K562 (cell line): ENCODE results near the gene VWA7. TPM values are rescaled to one million over a fixed set of nuclear protein-coding genes. Genes with fewer than 3 reads are reported as not detected.

ENCODE experiments used
- ATAC-seq: fragments of 200-7000 bp; cut with Tn5 transposase; 3 replicates; pipeline ENCODE4 v1.9.1; 2020; ENCODE audit warnings: moderate library complexity
- BruUV-seq: library from RNA; stranded (reverse); fragments of 400-500 nt; replicated peaks from 2 replicates; lab custom pipeline; 2021; lab: Mats Ljungman, UMichigan
- CTCF ChIA-PET: fragments of 300-600 bp; formaldehyde crosslinking; extraction: SDS; loops from one replicate; lab custom pipeline; 2021; ENCODE audit warnings: low intra/inter-chr PET ratio; lab: Yijun Ruan, JAX
- POLR2A ChIA-PET: fragments of 300-600, 350-650 bp; sonication (Branson Sonifier 250); formaldehyde crosslinking; extraction: SDS; loops from one replicate; lab custom pipeline; 2021; ENCODE audit warnings: antibody characterized with exemption, inconsistent platforms; lab: Yijun Ruan, JAX
- DNase-seq, 4 experiments: peaks; one replicate each; pipeline versions ENCODE4 v3.0.0 to v3.0.0-alpha.2; 2011 to 2018; ENCODE audit warnings: low spot score in 3 of 4, mixed read lengths in 3 of 4; ENCODE audit errors: extremely low read depth in 1 of 4
- FAIRE-seq: peaks from 2 replicates; lab custom pipeline; 2011; peaks lifted over from hg19 to GRCh38; lab: Jason Lieb, UNC
- H2AFZ ChIP-seq: 2 replicates; pipeline ENCODE4 v1.6.0; 2011; ENCODE audit warnings: low read depth, low read length, control low read depth, inconsistent platforms
- H3K27ac ChIP-seq: fragments of 200-600 bp; 3 replicates; pipeline ENCODE4 v1.8.0; 2011; ENCODE audit warnings: low read depth, mild to moderate bottlenecking, control low read depth, inconsistent platforms, low read length, moderate library complexity, mixed read lengths; ENCODE audit errors: extremely low read depth
- H3K27me3 ChIP-seq, 2 experiments: fragments of 300-600 bp in 1 of 2; 2 replicates in 1 of 2; 3 replicates in 1 of 2; pipeline versions ENCODE4 v1.6.0 to v1.8.0; 2011; ENCODE audit warnings: inconsistent platforms in 2 of 2, low read length in 2 of 2, mild to moderate bottlenecking in 1 of 2, mixed read lengths in 1 of 2, moderate library complexity in 1 of 2; ENCODE audit not compliant: control insufficient read depth in 2 of 2, insufficient read depth in 2 of 2
- H3K36me3 ChIP-seq: fragments of 300-600 bp; 3 replicates; pipeline ENCODE4 v1.8.0; 2011; ENCODE audit warnings: mild to moderate bottlenecking, low read length, inconsistent platforms; ENCODE audit not compliant: control insufficient read depth, insufficient read depth
- H3K4me1 ChIP-seq, 2 experiments: fragments of 200-600 bp in 1 of 2; replicated peaks in 1 of 2; 2 replicates in 1 of 2; 3 replicates in 1 of 2; pipeline versions ENCODE4 v1.5.1 to v1.8.0; 2011; ENCODE audit warnings: inconsistent platforms in 2 of 2, low read length in 2 of 2, mild to moderate bottlenecking in 1 of 2, mixed read lengths in 1 of 2, moderate library complexity in 1 of 2; ENCODE audit not compliant: control insufficient read depth in 2 of 2, insufficient read depth in 2 of 2
- H3K4me2 ChIP-seq: 2 replicates; pipeline ENCODE4 v1.6.1; 2011; ENCODE audit warnings: low read length, control low read depth, inconsistent platforms, mixed read lengths; ENCODE audit not compliant: insufficient read depth
- H3K4me3 ChIP-seq: fragments of 200-600 bp; sonication (generic), shearing (Covaris generic); 2 replicates; pipeline ENCODE4 v1.5.1; 2016; ENCODE audit warnings: control low read depth, inconsistent platforms
- H3K79me2 ChIP-seq: fragments of 200-600 bp; 3 replicates; pipeline ENCODE4 v1.8.0; 2011; ENCODE audit warnings: low read length, inconsistent platforms; ENCODE audit not compliant: control insufficient read depth, insufficient read depth
- H3K9ac ChIP-seq, 2 experiments: 2 replicates each; pipeline versions ENCODE4 v1.6.0 to v1.6.1; 2011; ENCODE audit warnings: low read depth in 2 of 2, low read length in 2 of 2, control low read depth in 1 of 2, inconsistent platforms in 1 of 2, mild to moderate bottlenecking in 1 of 2, mixed read lengths in 1 of 2; ENCODE audit not compliant: insufficient read depth in 1 of 2
- H3K9me1 ChIP-seq: one replicate; pipeline ENCODE4 v1.6.0; 2011; ENCODE audit warnings: inconsistent platforms, mild to moderate bottlenecking, low read length, moderate library complexity; ENCODE audit not compliant: control insufficient read depth, insufficient read depth
- H3K9me3 ChIP-seq: replicated peaks from 2 replicates; pipeline ENCODE4 v1.5.1; 2011; ENCODE audit warnings: low read depth, low read length, inconsistent platforms; ENCODE audit not compliant: control insufficient read depth, insufficient read depth
- H4K20me1 ChIP-seq: replicated peaks from 2 replicates; pipeline ENCODE4 v1.6.1; 2011; ENCODE audit warnings: low read length, inconsistent platforms, mixed read lengths; ENCODE audit not compliant: control insufficient read depth, insufficient read depth
- CTBP1 ChIP-seq: fragments of 450-650 bp; IDR thresholded peaks from 2 replicates; pipeline ENCODE4 v1.6.1; 2016; ENCODE audit warnings: borderline replicate concordance
- GABPB1 ChIP-seq: sonication (generic); formaldehyde crosslinking; IDR thresholded peaks from 2 replicates; pipeline ENCODE4 v1.8.0; 2022; ENCODE audit warnings: mild to moderate bottlenecking, missing genetic modification reagents
- POLR3A ChIP-seq: IDR thresholded peaks from 2 replicates; pipeline ENCODE4 v1.6.1; 2011; ENCODE audit warnings: borderline replicate concordance, mild to moderate bottlenecking, moderate library complexity; ENCODE audit not compliant: insufficient read length, insufficient read depth; ENCODE audit errors: extremely low read depth
- TBL1XR1 ChIP-seq, 2 experiments: IDR thresholded peaks; 2 replicates each; pipeline ENCODE4 v1.6.1; 2012; ENCODE audit warnings: improper control_type of control experiment in 2 of 2, low read length in 2 of 2, mild to moderate bottlenecking in 1 of 2
- ZC3H8 ChIP-seq: fragments of 450-650 bp; IDR thresholded peaks from 2 replicates; pipeline ENCODE4 v1.6.1; 2017
- ZNF398 ChIP-seq: fragments of 250-450 bp; sonication (Bioruptor Pico); IDR thresholded peaks from 2 replicates; pipeline ENCODE4 v1.8.0; 2021; ENCODE audit warnings: moderate library complexity, mild to moderate bottlenecking, inconsistent platforms
- WGBS: fragments of 100-300 bp; shearing (Covaris generic); methylation state at CpG from one replicate; pipeline ENCODE4 v1.1.6; 2016; ENCODE audit warnings: low coverage, mixed read lengths; ENCODE audit not compliant: insufficient coverage; ENCODE audit errors: missing lambda C conversion rate; 5-methylcytosine and 5-hydroxymethylcytosine counted together
- in situ Hi-C: fragments of 300-500 bp; cut with MboI; formaldehyde crosslinking; loops from 4 replicates; pipeline ENCODE4 v1.15.0; 2018; ENCODE audit warnings: inconsistent platforms, mixed read lengths
- intact Hi-C: fragments of 100-400 bp; cut with micrococcal nuclease; formaldehyde crosslinking; loops from 2 replicates; pipeline ENCODE4 v1.14.2; 2022
- polyA plus RNA-seq, 8 experiments: library from polyadenylated mRNA; depleted of rRNA in 4 of 8; stranded (reverse) in 5 of 8; unstranded in 3 of 8; fragments of >200 nt; fragmentation: Nextera tagmentation in 2 of 8; fragmentation: Illumina TruSeq in 1 of 8; extraction: Ambion mirVana in 2 of 8; extraction: Trizol in 1 of 8; gene quantifications; 2 replicates each; pipeline versions ENCODE4 v1.2.1 to v1.2.3, GENCODE V29; 2011 to 2014; ENCODE audit warnings: inconsistent platforms in 1 of 8, missing spikeins in 1 of 8
- total RNA-seq, 7 experiments: library from RNA; depleted of rRNA in 6 of 7; stranded (reverse); fragments of >200 nt in 6 of 7; fragmentation: Illumina TruSeq in 2 of 7; extraction: Trizol in 2 of 7; gene quantifications; 2 replicates each; pipeline versions ENCODE4 v1.2.1 to v1.2.3, GENCODE V29; 2011 to 2021; ENCODE audit warnings: low replicate concordance in 1 of 7
- TF ChIP-seq, protein P1 (sequence below): fragments of 250-450 bp; sonication (Bioruptor Pico); IDR thresholded peaks from 2 replicates; pipeline ENCODE4 v1.8.0; 2021; ENCODE audit warnings: mild to moderate bottlenecking, moderate library complexity

VWA7 gene
- total and polyA plus RNA-seq, 9 of the 15 experiments (the other 6 are each of a cell fraction or from before 2014, with no cell fraction given), result 0.18 to 2.9 (median 0.95) TPM

DNA sequence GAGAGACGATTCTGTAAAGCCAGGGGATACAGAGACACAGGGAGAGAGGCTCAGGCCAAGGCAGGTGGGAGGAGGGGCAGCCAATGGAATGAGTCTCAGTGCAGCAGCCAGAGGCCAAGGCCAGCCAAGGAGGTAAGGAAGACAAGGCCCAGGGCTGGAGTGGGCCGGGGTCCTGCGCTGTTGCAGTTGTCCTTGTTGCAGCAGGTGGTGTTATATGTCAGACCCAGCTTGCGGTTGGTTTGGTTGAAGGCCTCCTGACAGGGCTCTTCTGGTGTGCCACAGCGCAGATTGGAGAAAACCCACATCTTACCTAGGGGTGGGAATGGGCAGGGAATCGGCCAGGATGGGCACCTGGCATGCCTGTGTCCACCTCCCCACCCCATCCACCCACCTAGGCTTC, 58.1 kb downstream of the VWA7 start:
- no peaks in the 10 kb centered on the region for H3K36me3 ChIP-seq
- 0 out of 2 replicates have a peak, but pooled peaks have one; percentile 33 for TF ChIP-seq GABPB1 (CRISPR knock-in tag)
- no peak for TF ChIP-seq CTBP1
- TF ChIP-seq, all 486 proteins: peak for 1
- H3K4me1 ChIP-seq, result peaks cover 21 to 23% of the 10 kb centered on the region in 2 experiments; a peak in 4 of 5 replicates
- no peaks in the 10 kb centered on the region for H4K20me1 ChIP-seq
- BruUV-seq, result no TSS peak
- H3K4me3 ChIP-seq, result no peak overlapping the region
- no peaks in the 10 kb centered on the region for H3K9me3 ChIP-seq
- POLR2A ChIA-PET, result interaction anchor here (0.5 to 15.0 kb wide), 6 partner anchors 7 to 97 kb away, joined by 3 to 223 read pairs (median 3); partner anchors contain the start of genes ABHD16A, CLIC1, HSPA1A and LY6G6D
- ATAC-seq (no peak), FAIRE-seq (no peak), DNase-seq (no peak)
- peak overlapping the region in 1 of 2 experiments; percentile 69; a peak in 2 of 4 replicates for H3K9ac ChIP-seq
- H3K27me3 ChIP-seq, result no peaks in the 10 kb centered on the region
- no peaks in the 10 kb centered on the region for H3K9me1 ChIP-seq
- in situ Hi-C loops, result no loop called here
- H3K4me2 ChIP-seq, result no peak overlapping the region
- H2AFZ ChIP-seq, result no peak overlapping the region
- CTCF ChIA-PET, result no interaction called here
- no peaks in the 10 kb centered on the region for H3K79me2 ChIP-seq
- WGBS, result 52% methylated on average over 6 of the region's 6 CpGs
- intact Hi-C loops, result no loop called here
- H3K27ac ChIP-seq, result no peak overlapping the region

DNA sequence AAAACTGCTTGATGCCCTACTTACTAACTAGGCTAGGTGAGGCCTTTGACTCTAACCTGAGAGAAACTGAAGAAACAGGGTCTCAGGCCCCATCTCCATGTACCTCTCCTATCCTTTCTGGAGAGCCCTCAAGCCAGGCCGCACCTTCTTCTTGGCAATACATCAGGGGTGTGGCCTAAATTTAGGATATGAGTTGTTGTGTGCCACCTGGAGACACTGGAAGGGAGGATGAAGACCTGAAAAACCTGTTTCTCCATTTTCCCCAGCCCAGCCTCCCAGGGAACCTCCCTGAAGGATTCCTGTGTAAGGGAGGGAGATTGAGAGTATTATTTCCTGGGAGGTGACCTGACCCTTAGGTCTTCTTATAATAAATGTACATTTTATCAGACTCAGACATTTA, 58.9 kb downstream of the VWA7 start:
- Histone ChIP-seq H3K4me1 (peaks cover 22 to 24% of the 10 kb centered on the region in 2 experiments), H3K79me2 (no peaks in the 10 kb centered on the region), H3K4me2 (no peak overlapping the region), H3K4me3 (no peak overlapping the region), H3K27me3 (no peaks in the 10 kb centered on the region), H3K36me3 (no peaks in the 10 kb centered on the region), H3K9ac (no peak overlapping the region), H2AFZ (no peak overlapping the region), H3K27ac (no peak overlapping the region), H3K9me3 (no peaks in the 10 kb centered on the region), H4K20me1 (no peaks in the 10 kb centered on the region)
- WGBS, result 39% methylated on average over 1 of the region's 1 CpG
- no peak for FAIRE-seq
- ATAC-seq, result no peak
- POLR2A ChIA-PET, result interaction anchor here (0.8 to 15.0 kb wide), 4 partner anchors 6 to 18 kb away, joined by 3 to 223 read pairs (median 11); partner anchors contain the start of genes ABHD16A, CLIC1, LY6G6D and LY6G6F
- intact Hi-C loops, result no loop called here
- CTCF ChIA-PET, result interaction anchor here (0.6 kb wide), 1 partner anchor 38 kb away, joined by 3 read pairs; the partner anchor contains the start of gene LY6G5C
- DNase-seq, result no peak
- no TSS peak for BruUV-seq
- TF ChIP-seq TBL1XR1 (IDR thresholded peaks at IDR 0.05; ENCODE audit: low read length in 2 of 2) (0 out of 4 replicates have a peak, but pooled peaks of 1 of the 2 experiments have one; percentile 10), POLR3A (no peak), ZNF398 (CRISPR knock-in tag) (no peak), ZC3H8 (no peak)
- TF ChIP-seq, protein P1, sequence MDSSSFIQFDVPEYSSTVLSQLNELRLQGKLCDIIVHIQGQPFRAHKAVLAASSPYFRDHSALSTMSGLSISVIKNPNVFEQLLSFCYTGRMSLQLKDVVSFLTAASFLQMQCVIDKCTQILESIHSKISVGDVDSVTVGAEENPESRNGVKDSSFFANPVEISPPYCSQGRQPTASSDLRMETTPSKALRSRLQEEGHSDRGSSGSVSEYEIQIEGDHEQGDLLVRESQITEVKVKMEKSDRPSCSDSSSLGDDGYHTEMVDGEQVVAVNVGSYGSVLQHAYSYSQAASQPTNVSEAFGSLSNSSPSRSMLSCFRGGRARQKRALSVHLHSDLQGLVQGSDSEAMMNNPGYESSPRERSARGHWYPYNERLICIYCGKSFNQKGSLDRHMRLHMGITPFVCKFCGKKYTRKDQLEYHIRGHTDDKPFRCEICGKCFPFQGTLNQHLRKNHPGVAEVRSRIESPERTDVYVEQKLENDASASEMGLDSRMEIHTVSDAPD (CRISPR knock-in tag), result no peak
- TF ChIP-seq, all 486 proteins: peak for 1
- in situ Hi-C loops, result no loop called here
- H3K9me1 ChIP-seq, result no peaks in the 10 kb centered on the region
